Body of pancreas (tissue), 4 donors: ENCODE measurements around the gene TRPM2. TPM values are rescaled to one million over a fixed set of nuclear protein-coding genes. Genes with fewer than 3 reads are reported as not detected.

Experiments used
- ATAC-seq: fragments of 150-250 bp; one replicate; pipeline ENCODE4 v1.9.1; 2016
- DNase-seq, 4 donors: peaks; one replicate each; pipeline ENCODE4 v3.0.0-alpha.2; 2019
- H3K27ac ChIP-seq, 4 donors: fragments of 200-600 bp; sonication (generic); 1 replicate in 3 of 4; 2 replicates in 1 of 4; pipeline versions ENCODE4 v1.5.1 to v1.6.1; 2016 to 2019; ENCODE audit warnings: mild to moderate bottlenecking in 1 of 4, mixed read lengths in 1 of 4, moderate library complexity in 1 of 4
- H3K27me3 ChIP-seq, 2 donors: fragments of 200-600 bp; sonication (generic); one replicate each; pipeline ENCODE4 v1.6.0; 2016; ENCODE audit warnings: mild to moderate bottlenecking in 1 of 2
- H3K36me3 ChIP-seq, 2 donors: fragments of 200-600 bp; sonication (generic); replicated peaks in 1 of 2; 2 replicates each; pipeline ENCODE4 v1.5.1; 2016; ENCODE audit warnings: low read depth in 2 of 2; ENCODE audit not compliant: insufficient read depth in 1 of 2
- H3K4me1 ChIP-seq: fragments of 200-600 bp; sonication (generic); one replicate; pipeline ENCODE4 v1.6.0; 2016
- H3K4me3 ChIP-seq, 2 donors: fragments of 200-600 bp; sonication (generic); 1 replicate in 1 of 2; 2 replicates in 1 of 2; pipeline ENCODE4 v1.5.1; 2016 to 2019
- H3K9me3 ChIP-seq, 3 donors: fragments of 200-600 bp; sonication (generic); 1 replicate in 2 of 3; 2 replicates in 1 of 3; pipeline ENCODE4 v1.5.1; 2016
- POLR2A ChIP-seq, 3 donors: fragments of 450-650 bp; IDR thresholded peaks; one replicate each; pipeline ENCODE4 v1.6.1; 2016; ENCODE audit warnings: antibody characterized with exemption in 3 of 3, mild to moderate bottlenecking in 2 of 3
- WGBS, 2 donors: methylation state at CpG; one replicate each; pipeline ENCODE4 v1.1.5; 2017; 5-methylcytosine and 5-hydroxymethylcytosine counted together
- intact Hi-C: fragments of 100-400 bp; cut with DNase I; formaldehyde crosslinking; loops from one replicate; pipeline ENCODE4 v1.15.1; 2023
- total RNA-seq, 2 donors: library from RNA; depleted of rRNA; stranded (reverse); fragments of >200 nt; gene quantifications; one replicate each; pipeline ENCODE4 v1.1.0, GENCODE V29; 2016
- TF ChIP-seq, protein P1 (sequence below), 7 experiments: fragments of 450-650 bp in 4 of 7; fragments of 200-600 bp in 3 of 7; sonication (generic) in 3 of 7; IDR thresholded peaks; one replicate each; pipeline ENCODE4 v1.5.1; 2016 to 2019; ENCODE audit warnings: antibody characterized with exemption in 7 of 7

Gene TRPM2
- total RNA-seq, 2 donors from 2014 or later = 2.1 to 2.3 TPM

DNA sequence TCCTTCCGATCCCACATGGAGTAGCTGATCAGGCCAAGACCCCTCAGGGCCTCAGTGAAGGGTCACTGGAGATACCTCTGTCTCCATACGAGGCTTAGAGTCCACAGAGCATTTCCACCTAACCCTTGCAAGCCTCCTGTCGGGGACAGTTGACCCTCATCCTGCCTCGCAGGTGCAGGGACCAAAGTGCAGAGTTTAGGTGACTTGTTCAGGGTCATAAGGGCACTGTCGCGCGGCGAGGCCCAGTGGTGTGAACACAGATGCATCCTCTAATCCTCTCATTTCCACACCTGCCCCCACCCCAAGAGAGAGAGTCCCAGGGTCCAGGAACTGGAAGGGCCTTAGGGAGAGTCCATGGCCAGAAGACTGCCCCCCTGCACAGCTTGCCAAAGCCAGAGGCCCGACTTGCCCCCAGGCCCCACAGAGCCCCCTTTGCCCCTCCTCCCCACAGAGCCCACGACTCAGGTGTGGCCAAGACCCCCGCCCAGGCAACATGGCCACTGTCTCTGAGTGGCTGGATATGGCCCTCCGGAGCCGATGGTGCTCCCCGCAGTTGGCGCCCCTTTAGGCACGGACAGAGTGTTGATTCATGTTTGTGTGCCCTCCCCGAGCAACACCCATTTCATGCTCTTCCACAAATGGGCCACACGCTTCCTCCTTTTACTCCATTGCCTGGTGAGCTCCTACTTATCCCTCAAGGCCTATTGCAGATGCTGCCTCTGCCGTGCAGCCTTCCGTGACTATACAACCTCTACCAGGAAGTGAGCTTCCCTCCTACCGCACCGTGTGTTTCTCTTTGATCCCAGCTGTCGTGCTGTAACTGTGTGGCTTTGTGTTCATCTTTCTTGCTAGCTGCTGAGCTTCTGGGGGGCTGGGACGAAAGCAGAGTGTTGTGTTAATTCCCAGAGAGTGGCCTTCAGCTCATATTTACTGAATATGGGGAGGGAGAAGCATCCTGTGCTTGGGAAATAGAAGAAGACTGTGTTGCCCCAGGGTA, 1.7 kb downstream of the TRPM2 start:
- H3K4me1 ChIP-seq = no peaks in the 10 kb centered on the region
- 64 to 65% methylated on average over 15 to 24 of the region's 24 CpGs for WGBS, 2 donors
- DNase-seq = no peak
- H3K27ac ChIP-seq = no peak overlapping the region
- H3K36me3 ChIP-seq = no peaks in the 10 kb centered on the region
- no peak overlapping the region for H3K4me3 ChIP-seq
- no peaks in the 10 kb centered on the region for H3K9me3 ChIP-seq
- intact Hi-C loops = no loop called here
- peaks cover 0 to 7% of the 10 kb centered on the region in 2 donors for H3K27me3 ChIP-seq
- ATAC-seq = no peak
- TF ChIP-seq, protein P1, sequence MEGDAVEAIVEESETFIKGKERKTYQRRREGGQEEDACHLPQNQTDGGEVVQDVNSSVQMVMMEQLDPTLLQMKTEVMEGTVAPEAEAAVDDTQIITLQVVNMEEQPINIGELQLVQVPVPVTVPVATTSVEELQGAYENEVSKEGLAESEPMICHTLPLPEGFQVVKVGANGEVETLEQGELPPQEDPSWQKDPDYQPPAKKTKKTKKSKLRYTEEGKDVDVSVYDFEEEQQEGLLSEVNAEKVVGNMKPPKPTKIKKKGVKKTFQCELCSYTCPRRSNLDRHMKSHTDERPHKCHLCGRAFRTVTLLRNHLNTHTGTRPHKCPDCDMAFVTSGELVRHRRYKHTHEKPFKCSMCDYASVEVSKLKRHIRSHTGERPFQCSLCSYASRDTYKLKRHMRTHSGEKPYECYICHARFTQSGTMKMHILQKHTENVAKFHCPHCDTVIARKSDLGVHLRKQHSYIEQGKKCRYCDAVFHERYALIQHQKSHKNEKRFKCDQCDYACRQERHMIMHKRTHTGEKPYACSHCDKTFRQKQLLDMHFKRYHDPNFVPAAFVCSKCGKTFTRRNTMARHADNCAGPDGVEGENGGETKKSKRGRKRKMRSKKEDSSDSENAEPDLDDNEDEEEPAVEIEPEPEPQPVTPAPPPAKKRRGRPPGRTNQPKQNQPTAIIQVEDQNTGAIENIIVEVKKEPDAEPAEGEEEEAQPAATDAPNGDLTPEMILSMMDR (IDR thresholded peaks at IDR 0.05) = no peak
- TF ChIP-seq POLR2A (IDR thresholded peaks at IDR 0.05) = no peak

DNA sequence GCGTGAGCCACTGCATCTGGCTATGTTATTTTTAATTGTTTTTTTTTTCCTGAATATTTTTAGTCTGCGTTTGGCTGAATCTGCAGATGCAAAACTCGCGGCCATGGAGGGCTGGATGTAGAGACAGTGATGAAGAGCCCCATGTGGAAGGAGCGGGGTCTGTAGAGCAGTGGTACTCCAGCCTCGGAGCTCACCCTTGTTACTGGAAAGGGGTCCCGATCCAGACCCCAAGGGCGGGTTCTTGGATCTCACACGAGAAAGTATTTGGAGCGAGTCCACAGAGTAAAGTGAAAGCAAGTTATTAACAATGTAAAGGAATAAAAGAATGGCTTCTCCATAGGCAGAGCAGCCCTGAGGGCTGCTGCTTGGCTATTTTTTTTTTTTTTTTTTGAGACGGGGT, 2.7 kb downstream of the TRPM2 start:
- Histone ChIP-seq H3K27me3 (peaks cover 0 to 2% of the 10 kb centered on the region in 2 donors), H3K27ac (no peak overlapping the region), H3K4me1 (no peaks in the 10 kb centered on the region), H3K36me3 (no peaks in the 10 kb centered on the region), H3K9me3 (no peaks in the 10 kb centered on the region), H3K4me3 (no peak overlapping the region)
- no peak for ATAC-seq
- no peak for DNase-seq
- 77 to 82% methylated on average over 11 of the region's 11 CpGs for WGBS, 2 donors
- TF ChIP-seq POLR2A (IDR thresholded peaks at IDR 0.05) = no peak
- TF ChIP-seq, protein P1 (IDR thresholded peaks at IDR 0.05) = no peak
- intact Hi-C loops = no loop called here

- Histone ChIP-seq H3K9me3 (no peaks in the 10 kb centered on the region), H3K27ac (no peak overlapping the region), H3K27me3 (no peaks in the 10 kb centered on the region), H3K36me3 (no peaks in the 10 kb centered on the region), H3K4me3 (no peak overlapping the region), H3K4me1 (no peaks in the 10 kb centered on the region)
- no peak for ATAC-seq
- TF ChIP-seq, protein P1 (IDR thresholded peaks at IDR 0.05) = no peak
- no peak for TF ChIP-seq POLR2A (IDR thresholded peaks at IDR 0.05)
- DNase-seq = no peak
- 81 to 94% methylated on average over 5 to 6 of the region's 6 CpGs for WGBS, 2 donors
- intact Hi-C loops = no loop called here
These were observed 3.2 kb downstream of the TRPM2 start for GRCh38 chr21:44356636-44357035.

GRCh38 chr21:44357064-44357837, 3.8 kb downstream of the TRPM2 start:
- Histone ChIP-seq H3K27ac (no peak overlapping the region), H3K27me3 (no peaks in the 10 kb centered on the region), H3K36me3 (no peaks in the 10 kb centered on the region), H3K4me1 (no peaks in the 10 kb centered on the region), H3K4me3 (no peak overlapping the region), H3K9me3 (no peaks in the 10 kb centered on the region)
- intact Hi-C loops = no loop called here
- no peak for DNase-seq
- ATAC-seq = no peak
- 64 to 79% methylated on average over 6 to 21 of the region's 21 CpGs for WGBS, 2 donors
- TF ChIP-seq, protein P1 (IDR thresholded peaks at IDR 0.05) = no peak
- TF ChIP-seq POLR2A (IDR thresholded peaks at IDR 0.05) = no peak
